NCI-H187 (cell line): ENCODE results near the gene LDB3.

ENCODE experiments used
- DNase-seq, 2 experiments: peaks; one replicate each; lab custom pipeline; 2025; lab: John Stamatoyannopoulos, UW

The LDB3 gene

GRCh38 chr10:86651631-86652331, 16.5 kb upstream of the LDB3 start:
- no peak for DNase-seq

GRCh38 chr10:86652361-86653202, 15.7 kb upstream of the LDB3 start:
- DNase-seq, result peak in 1 of 2 experiments; percentile 7

GRCh38 chr10:86653379-86653778, 14.9 kb upstream of the LDB3 start:
- DNase-seq, result no peak

GRCh38 chr10:86653987-86654386, 14.3 kb upstream of the LDB3 start:
- no peak for DNase-seq

GRCh38 chr10:86654411-86655172, 13.7 kb upstream of the LDB3 start, which contains the start of gene OPN4:
Gene OPN4 (plus strand): TSS chr10:86654547. CDS start chr10:86654784, 237 bp downstream.
- no peak for DNase-seq

GRCh38 chr10:86655173-86655540, 13.2 kb upstream of the LDB3 start:
- no peak for DNase-seq

GRCh38 chr10:86655596-86655995, 12.7 kb upstream of the LDB3 start:
- DNase-seq, result no peak

DNA sequence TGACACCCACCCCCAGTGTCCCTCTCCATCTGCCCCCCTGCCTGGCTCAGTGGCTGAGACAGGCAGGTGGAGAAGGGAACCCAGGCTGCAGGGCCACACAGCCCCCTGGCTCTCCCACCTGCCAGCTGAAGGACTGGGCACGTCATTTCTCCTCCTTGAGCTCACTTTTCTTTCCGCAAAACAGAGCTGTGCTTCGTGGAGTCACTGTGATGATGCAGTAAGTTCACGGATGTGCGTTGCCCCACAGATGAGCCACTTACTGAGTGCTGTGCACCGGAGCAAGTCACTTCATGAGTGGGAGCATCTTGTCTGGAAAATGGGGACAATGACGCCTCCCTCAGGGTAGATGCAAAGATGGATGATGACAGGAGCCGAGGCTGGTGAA, 11.3 kb upstream of the LDB3 start:
- DNase-seq, result no peak

- DNase-seq, result no peak
Observed at GRCh38 chr10:86657396-86658011, 10.8 kb upstream of the LDB3 start.

DNA sequence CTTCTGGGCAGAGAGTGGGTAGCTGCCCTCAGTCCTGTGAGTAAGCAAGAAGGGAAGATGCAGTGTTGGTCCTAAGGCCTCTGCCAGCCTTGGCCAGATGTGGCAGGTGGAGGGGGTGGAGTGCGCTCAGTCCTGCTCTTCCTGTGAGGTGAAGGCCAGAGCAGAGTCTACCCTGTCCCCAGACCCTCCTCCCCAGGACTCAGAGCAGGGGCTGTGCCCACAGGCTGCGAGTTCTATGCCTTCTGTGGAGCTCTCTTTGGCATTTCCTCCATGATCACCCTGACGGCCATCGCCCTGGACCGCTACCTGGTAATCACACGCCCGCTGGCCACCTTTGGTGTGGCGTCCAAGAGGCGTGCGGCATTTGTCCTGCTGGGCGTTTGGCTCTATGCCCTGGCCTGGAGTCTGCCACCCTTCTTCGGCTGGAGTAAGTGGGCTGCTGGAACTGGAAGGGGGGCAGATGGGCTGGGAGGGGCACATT, 10.0 kb upstream of the LDB3 start:
- no peak for DNase-seq

GRCh38 chr10:86658751-86659150, 9.6 kb upstream of the LDB3 start:
- DNase-seq, result no peak

- no peak for DNase-seq
Observed at GRCh38 chr10:86659161-86659691, 9.1 kb upstream of the LDB3 start.

GRCh38 chr10:86659721-86660453, 8.4 kb upstream of the LDB3 start:
- DNase-seq, result no peak

DNA sequence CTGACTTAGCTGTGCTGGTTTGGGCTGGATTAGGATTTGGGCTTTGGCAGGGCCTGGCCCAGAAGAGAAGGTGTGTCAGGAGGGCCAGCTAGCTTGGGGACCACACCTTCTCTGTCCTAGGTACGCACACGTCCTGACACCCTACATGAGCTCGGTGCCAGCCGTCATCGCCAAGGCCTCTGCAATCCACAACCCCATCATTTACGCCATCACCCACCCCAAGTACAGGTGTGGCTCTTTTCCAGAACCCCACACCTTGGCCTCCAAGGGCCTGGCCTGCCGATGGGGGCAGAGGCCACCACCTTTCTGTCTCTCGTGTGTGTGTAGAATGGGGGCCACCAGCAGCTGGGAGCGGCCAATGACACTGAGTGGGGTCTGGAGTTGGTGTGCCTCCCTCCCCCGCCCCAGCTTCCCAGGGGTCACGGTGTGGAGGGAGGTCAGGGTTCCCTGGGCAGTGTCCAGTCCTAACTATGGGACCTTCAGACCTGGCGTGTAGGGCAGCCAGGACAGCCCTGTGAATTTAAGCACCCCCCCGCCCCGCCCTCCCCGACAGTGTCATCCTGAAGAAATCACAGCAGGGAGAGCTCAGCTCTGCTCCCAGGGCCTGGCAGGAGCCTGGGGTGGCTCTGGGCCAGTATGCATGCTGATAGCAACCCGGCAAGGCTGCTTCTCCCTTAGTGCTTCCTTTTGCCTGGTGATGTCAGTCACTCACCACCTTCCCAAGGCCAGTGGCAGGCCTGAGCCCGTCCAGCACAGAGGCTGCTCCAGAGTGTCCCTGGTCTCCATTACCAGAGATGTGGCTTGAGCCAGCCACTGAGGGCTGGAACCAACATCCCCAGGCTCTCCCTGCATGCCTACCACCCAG, 6.9 kb upstream of the LDB3 start:
- no peak for DNase-seq

DNA sequence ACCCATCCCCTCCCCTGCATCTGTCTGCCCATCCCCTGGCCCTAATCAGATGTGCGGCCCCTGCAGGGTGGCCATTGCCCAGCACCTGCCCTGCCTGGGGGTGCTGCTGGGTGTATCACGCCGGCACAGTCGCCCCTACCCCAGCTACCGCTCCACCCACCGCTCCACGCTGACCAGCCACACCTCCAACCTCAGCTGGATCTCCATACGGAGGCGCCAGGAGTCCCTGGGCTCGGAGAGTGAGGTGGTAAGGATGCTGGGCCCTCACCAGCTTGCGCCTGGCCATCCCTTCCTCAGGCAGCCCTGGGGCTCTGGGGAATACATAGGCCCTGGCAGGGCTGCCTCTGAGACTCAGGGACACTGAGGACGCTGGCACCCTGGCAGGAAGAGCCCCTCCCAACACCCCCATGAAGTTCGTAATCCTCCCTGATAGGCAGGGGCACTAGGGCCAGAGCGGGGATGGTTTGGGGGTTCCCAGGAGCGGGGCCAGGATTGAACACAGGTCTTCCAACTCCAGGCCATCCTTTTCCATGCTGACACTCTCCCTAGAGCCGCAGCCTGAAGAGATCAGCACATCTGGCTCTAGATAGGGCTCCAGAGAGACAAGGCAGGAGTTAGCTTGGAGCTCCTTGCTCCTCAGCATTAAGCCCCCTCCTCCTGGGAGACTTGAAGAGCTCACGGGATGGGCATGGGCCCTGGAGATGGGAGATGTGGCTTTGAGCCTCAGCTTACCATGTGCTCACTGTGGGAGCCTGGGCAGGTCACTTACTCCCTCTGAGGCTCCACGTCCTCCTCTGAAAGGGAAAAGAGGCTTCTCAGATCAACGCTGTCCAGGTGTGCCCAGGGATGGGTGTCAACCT, 5.9 kb upstream of the LDB3 start:
- DNase-seq, result no peak

GRCh38 chr10:86663046-86663345, 5.3 kb upstream of the LDB3 start:
- no peak for DNase-seq

DNA sequence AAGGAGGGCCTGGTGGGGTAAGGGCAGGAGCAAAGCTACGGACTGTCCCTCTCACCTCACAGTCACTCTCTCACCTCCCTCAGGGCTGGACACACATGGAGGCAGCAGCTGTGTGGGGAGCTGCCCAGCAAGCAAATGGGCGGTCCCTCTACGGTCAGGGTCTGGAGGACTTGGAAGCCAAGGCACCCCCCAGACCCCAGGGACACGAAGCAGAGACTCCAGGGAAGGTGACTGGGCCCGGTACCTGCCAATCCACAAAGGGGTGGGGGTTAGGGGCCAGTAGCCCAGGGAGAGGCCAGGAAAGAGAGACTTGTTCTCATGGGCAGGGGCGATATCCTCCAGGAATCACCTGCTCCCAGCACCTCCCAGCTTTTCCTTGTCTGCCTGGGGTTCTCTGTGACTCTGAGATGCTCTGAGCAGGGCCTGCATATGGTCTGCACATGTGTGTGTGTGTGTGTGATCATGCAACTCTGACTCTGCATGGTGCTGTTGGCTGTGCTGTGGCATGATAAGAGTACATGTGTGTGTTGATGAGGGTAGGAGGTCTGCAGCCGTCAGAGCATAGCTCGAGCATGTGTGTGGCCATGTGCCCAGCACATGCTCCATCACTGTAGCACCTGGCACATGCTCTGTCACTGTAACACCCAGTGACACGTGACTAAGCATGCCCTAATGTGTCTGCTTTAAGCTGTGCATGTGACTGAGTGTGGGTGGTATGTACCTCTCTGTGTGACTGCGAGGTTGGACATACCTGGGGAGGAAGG, 4.6 kb upstream of the LDB3 start:
- DNase-seq, result no peak

- DNase-seq, result no peak
Observed at GRCh38 chr10:86664341-86665217, 3.7 kb upstream of the LDB3 start.
